HG03469 (cell line): Measurements from ENCODE around the gene PRELID3B.
"Not testable (repeated sequence)": the region's sequence is repeated elsewhere in the genome, so short reads cannot be mapped to it uniquely, and the experiment has no call there.

Experiments used
- ATAC-seq: cut with Tn5 transposase; IDR thresholded peaks from one replicate; pipeline ENCODE4 v1.9.1; 2021; ENCODE audit warnings: mild to moderate bottlenecking, moderate library complexity, moderate number of reproducible peaks; ENCODE audit not compliant: unreplicated experiment

The PRELID3B gene

GRCh38 chr20:59050437-59050836 is 7.9 kb upstream of the PRELID3B start:
- ATAC-seq: no peak

- no peak for ATAC-seq
Observed at GRCh38 chr20:59048681-59049030, 6.1 kb upstream of the PRELID3B start.

GRCh38 chr20:59047938-59048680 is 5.5 kb upstream of the PRELID3B start:
- ATAC-seq: no peak

- ATAC-seq: no peak
Observed at GRCh38 chr20:59046862-59047261, 4.3 kb upstream of the PRELID3B start.

GRCh38 chr20:59044796-59045195 is 2.2 kb upstream of the PRELID3B start:
- no peak for ATAC-seq

- no peak for ATAC-seq
Observed at GRCh38 chr20:59044295-59044694, 1.7 kb upstream of the PRELID3B start.

GRCh38 chr20:59043698-59044097 is 1.1 kb upstream of the PRELID3B start:
- ATAC-seq: no peak

GRCh38 chr20:59042796-59043631 is 428 bp upstream of the PRELID3B start:
- peak; percentile 89 for ATAC-seq

GRCh38 chr20:59041487-59041886 is 1.1 kb downstream of the PRELID3B start:
- not testable (repeated sequence) for ATAC-seq

- ATAC-seq: no peak
Observed at GRCh38 chr20:59040667-59041066, 1.9 kb downstream of the PRELID3B start.

GRCh38 chr20:59039233-59039632 is 3.4 kb downstream of the PRELID3B start:
- no peak for ATAC-seq

GRCh38 chr20:59037386-59037785 is 5.2 kb downstream of the PRELID3B start:
- no peak for ATAC-seq

GRCh38 chr20:59035381-59035780 is 7.2 kb downstream of the PRELID3B start:
- ATAC-seq: no peak

GRCh38 chr20:59033616-59034165 is 8.9 kb downstream of the PRELID3B start:
- ATAC-seq: no peak

- ATAC-seq: no peak
Observed at GRCh38 chr20:59033093-59033492, 9.5 kb downstream of the PRELID3B start.

GRCh38 chr20:59032713-59033059 is 9.9 kb downstream of the PRELID3B start:
- no peak for ATAC-seq

GRCh38 chr20:59032023-59032712 is 10.4 kb downstream of the PRELID3B start, which contains the start of gene ATP5F1E:
TSS of gene ATP5F1E (minus strand) at chr20:59032335. CDS start at chr20:59032251, 84 bp downstream.
- ATAC-seq: peak; percentile 72

GRCh38 chr20:59031564-59032022 is 11.0 kb downstream of the PRELID3B start:
- ATAC-seq: no peak

- no peak for ATAC-seq
Observed at GRCh38 chr20:59030911-59031563, 11.5 kb downstream of the PRELID3B start.

- ATAC-seq: no peak
Observed at GRCh38 chr20:59028812-59029211, 13.8 kb downstream of the PRELID3B start.
